Kidney epithelial cell (primary cell): ENCODE results near the gene CISD3. TPM values are rescaled to one million over a fixed set of nuclear protein-coding genes. Genes with fewer than 3 reads are reported as not detected.
A peak's percentile ranks its signal among the peaks of the same experiment; 100 is the strongest.

Source experiments
- DNase-seq: peaks from one replicate; pipeline ENCODE4 v3.0.0-alpha.2; 2010; ENCODE audit warnings: low read depth
- H3K27me3 ChIP-seq: 2 replicates; pipeline ENCODE4 v1.6.0; 2011; ENCODE audit warnings: low read length; ENCODE audit not compliant: control insufficient read depth, insufficient read depth
- H3K36me3 ChIP-seq: 2 replicates; pipeline ENCODE4 v1.5.1; 2011; ENCODE audit warnings: low read length; ENCODE audit not compliant: control insufficient read depth, insufficient read depth
- H3K4me3 ChIP-seq: 2 replicates; pipeline ENCODE4 v1.5.1; 2011; ENCODE audit warnings: low read depth, mild to moderate bottlenecking, control low read depth, low read length
- total RNA-seq: library from RNA; depleted of rRNA; stranded (reverse); fragments of >200 nt; gene quantifications from 2 replicates; pipeline ENCODE4 v1.2.3, GENCODE V29; 2015
- TF ChIP-seq, protein P1 (sequence below): IDR thresholded peaks from 2 replicates; pipeline ENCODE4 v1.5.1; 2011; ENCODE audit warnings: mild to moderate bottlenecking, moderate library complexity, low read length, control low read depth, inconsistent platforms; ENCODE audit not compliant: insufficient read depth, poor library complexity, severe bottlenecking

Gene CISD3, protein sequence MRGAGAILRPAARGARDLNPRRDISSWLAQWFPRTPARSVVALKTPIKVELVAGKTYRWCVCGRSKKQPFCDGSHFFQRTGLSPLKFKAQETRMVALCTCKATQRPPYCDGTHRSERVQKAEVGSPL
- 3.4 and 4.1 TPM in 2 replicates for total RNA-seq

DNA sequence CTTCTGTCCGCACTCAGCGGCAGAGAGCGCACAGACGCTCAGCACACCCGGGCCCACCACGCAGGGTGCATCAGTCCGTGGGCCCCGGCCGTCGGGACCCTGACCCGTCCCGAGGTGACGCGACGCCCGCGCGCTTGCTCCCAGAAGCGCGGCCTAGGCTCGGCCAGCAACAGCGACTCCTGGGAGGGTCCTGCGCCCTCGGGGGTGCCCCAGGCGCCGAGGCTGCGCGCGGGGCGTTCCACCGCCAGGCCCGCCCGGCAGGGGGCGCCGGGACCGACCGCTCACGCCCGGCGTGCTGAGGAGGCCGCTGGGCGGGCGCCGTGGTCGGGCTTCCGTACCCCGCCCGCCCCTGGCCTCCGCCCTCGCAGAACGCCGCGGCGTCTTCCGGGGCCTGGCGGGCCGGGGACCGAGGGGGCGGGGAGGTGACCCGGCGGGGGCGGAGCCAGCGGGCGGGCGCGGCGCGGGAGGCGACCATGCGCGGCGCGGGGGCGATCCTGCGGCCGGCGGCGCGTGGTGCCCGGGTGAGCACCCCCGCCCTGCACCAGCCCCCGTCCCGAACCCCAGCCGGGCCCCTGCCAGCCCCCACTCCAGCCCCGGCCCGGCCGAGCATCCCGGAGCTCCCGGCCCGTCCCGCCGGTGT, at the start of gene CISD3:
CISD3 (plus strand) TSS at position 456 of the 640 bp plus-strand sequence; CDS start at position 474, 18 bp downstream.
- TF ChIP-seq, protein P1, sequence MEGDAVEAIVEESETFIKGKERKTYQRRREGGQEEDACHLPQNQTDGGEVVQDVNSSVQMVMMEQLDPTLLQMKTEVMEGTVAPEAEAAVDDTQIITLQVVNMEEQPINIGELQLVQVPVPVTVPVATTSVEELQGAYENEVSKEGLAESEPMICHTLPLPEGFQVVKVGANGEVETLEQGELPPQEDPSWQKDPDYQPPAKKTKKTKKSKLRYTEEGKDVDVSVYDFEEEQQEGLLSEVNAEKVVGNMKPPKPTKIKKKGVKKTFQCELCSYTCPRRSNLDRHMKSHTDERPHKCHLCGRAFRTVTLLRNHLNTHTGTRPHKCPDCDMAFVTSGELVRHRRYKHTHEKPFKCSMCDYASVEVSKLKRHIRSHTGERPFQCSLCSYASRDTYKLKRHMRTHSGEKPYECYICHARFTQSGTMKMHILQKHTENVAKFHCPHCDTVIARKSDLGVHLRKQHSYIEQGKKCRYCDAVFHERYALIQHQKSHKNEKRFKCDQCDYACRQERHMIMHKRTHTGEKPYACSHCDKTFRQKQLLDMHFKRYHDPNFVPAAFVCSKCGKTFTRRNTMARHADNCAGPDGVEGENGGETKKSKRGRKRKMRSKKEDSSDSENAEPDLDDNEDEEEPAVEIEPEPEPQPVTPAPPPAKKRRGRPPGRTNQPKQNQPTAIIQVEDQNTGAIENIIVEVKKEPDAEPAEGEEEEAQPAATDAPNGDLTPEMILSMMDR, result no peak
- Histone ChIP-seq H3K27me3 (no peaks in the 10 kb centered on the region), H3K4me3 (peak within 1 kb of the TSS; percentile 53), H3K36me3 (peaks cover 1% of the 10 kb centered on the region)
- no peak for DNase-seq

DNA sequence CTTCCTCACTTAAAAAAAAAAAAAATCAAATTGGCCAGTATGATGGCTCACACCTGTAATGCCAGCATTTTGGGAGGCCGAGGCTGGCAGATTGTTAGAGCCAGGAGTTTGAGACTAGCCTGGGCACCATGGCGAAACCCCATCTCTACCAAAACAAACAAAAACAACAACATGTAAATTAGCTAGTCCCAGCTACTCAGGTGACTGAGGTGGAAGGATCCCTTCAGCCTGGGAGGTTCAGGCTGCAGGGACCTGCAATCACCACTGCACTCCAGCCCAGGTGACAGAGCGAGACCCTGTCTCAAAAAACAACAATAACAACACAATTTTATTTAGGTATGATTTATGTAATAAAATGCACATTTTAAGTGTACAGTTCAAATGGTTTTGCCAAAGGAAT, 49.0 kb upstream of the CISD3 start:
- no peaks in the 10 kb centered on the region for H3K36me3 ChIP-seq
- no peaks in the 10 kb centered on the region for H3K27me3 ChIP-seq
- DNase-seq, result no peak
- TF ChIP-seq, protein P1, result no peak
- no peak overlapping the region for H3K4me3 ChIP-seq

DNA sequence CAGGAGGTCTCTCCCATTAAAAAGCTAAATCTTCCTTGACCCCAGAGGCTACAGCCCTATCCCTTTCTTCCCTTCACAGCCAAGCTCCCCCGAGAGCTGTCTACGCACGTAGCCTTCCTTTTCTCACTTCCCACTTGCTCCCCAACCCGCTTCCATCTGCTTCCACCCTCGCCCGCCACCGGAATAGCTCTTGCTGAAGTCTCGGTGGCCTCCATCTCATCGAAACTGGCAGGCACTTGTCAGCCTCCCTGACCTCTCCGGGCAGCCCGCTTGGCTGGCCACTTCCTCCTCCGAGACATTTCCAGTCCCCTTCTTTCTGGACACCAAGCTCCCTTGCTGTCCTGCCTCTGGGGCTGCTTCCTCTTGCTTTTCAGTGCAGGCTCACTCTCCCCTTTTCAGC, 44.6 kb upstream of the CISD3 start:
- DNase-seq, result no peak
- H3K36me3 ChIP-seq, result no peaks in the 10 kb centered on the region
- H3K4me3 ChIP-seq, result no peak overlapping the region
- H3K27me3 ChIP-seq, result no peaks in the 10 kb centered on the region
- TF ChIP-seq, protein P1, result no peak

DNA sequence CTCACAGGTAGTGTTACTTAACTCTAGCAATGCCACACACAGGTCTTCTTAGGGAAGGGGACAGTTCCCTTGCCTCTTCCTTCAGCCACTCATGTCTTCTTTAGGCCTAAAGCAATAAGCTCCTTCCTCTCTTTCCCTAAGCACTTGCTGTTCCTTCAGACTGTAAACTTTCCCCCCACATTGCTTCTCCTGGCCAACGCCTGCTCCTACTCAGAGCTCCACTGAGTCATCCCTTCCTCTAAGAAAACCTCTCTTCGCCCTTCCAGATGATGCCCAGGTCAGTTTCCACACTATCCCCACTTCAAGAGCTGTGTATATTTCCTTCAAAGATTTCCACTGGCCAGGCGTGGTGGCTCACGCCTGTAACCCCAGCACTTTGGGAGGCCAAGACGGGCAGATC, 42.9 kb upstream of the CISD3 start:
- Histone ChIP-seq H3K27me3 (no peaks in the 10 kb centered on the region), H3K36me3 (no peaks in the 10 kb centered on the region), H3K4me3 (no peak overlapping the region)
- no peak for DNase-seq
- TF ChIP-seq, protein P1, result no peak

DNA sequence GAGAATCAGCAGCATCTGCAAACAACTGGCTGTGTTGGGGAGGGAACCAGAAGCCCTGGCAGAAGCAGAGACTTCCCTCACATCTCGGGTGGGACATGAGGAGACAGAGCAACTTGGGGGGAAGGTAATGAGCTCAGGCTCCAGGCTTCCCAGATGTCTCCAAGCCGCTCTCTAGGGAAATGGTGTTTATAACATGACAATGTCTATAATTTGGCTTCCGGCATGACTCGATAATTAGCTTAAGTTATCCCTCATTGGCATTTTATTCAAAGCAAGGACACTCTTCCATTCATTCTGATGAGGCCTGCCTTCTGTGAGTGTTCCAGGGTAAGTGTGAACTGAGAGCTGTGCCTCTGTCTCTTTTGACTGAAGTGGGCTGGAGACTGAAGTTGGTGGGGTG, 39.8 kb upstream of the CISD3 start:
- Histone ChIP-seq H3K4me3 (no peak overlapping the region), H3K27me3 (no peaks in the 10 kb centered on the region), H3K36me3 (no peaks in the 10 kb centered on the region)
- TF ChIP-seq, protein P1, result no peak
- DNase-seq, result no peak

DNA sequence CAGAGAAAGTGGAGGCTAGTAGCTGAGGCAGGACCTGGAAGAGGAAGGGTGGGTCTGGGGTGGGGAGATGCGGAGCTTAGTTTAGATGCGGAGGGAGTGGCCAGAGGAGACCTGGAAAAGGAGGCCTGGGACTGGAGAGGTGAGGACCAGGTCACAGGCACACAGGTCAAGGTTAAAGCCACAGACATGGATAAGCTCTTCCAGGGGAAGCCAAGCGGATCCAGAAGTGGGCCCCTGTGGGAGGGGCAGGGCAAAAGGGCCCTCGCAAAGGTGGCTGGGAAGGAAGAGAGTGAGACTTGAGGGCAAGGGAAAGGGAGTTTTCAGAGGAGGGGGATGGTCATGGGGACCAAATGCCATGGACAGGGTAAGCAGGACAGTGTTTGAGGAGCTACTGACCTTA, 39.0 kb upstream of the CISD3 start:
- no peak for DNase-seq
- no peaks in the 10 kb centered on the region for H3K36me3 ChIP-seq
- H3K27me3 ChIP-seq, result no peaks in the 10 kb centered on the region
- no peak overlapping the region for H3K4me3 ChIP-seq
- TF ChIP-seq, protein P1, result no peak
